Glutamatergic neuron (in vitro differentiated cells): ENCODE data around the gene USP49. TPM values are rescaled to one million over a fixed set of nuclear protein-coding genes. Genes with fewer than 3 reads are reported as not detected.

ENCODE experiments used
- DNase-seq: peaks from one replicate; pipeline ENCODE4 v3.0.0; 2022
- H3K27ac Mint-ChIP-seq: one replicate; pipeline ENCODE4 v1.8.0; 2020; ENCODE audit warnings: mild to moderate bottlenecking, mixed read lengths, inconsistent platforms; ENCODE audit not compliant: unreplicated experiment
- H3K27me3 Mint-ChIP-seq: one replicate; pipeline ENCODE4 v1.8.0; 2020; ENCODE audit warnings: mild to moderate bottlenecking, moderate library complexity, mixed read lengths, inconsistent platforms; ENCODE audit not compliant: unreplicated experiment
- H3K36me3 Mint-ChIP-seq: one replicate; pipeline ENCODE4 v1.8.0; 2020; ENCODE audit warnings: mild to moderate bottlenecking, mixed read lengths, inconsistent platforms; ENCODE audit not compliant: unreplicated experiment
- H3K4me1 Mint-ChIP-seq: one replicate; pipeline ENCODE4 v1.8.0; 2020; ENCODE audit warnings: mild to moderate bottlenecking, low read depth, mixed read lengths, inconsistent platforms; ENCODE audit not compliant: unreplicated experiment
- H3K4me3 Mint-ChIP-seq: one replicate; pipeline ENCODE4 v1.8.0; 2020; ENCODE audit warnings: mild to moderate bottlenecking, mixed read lengths, inconsistent platforms; ENCODE audit not compliant: unreplicated experiment
- H3K9me3 Mint-ChIP-seq: one replicate; pipeline ENCODE4 v1.8.0; 2020; ENCODE audit warnings: mild to moderate bottlenecking, moderate library complexity, mixed read lengths, inconsistent platforms; ENCODE audit not compliant: unreplicated experiment
- total RNA-seq: library from RNA; stranded (reverse); fragmentation: NEBNext Ultra II Directional; extraction: Animal tissue kit (Norgen Biotek cat#: 25700); gene quantifications from one replicate; pipeline ENCODE4 v1.2.1, GENCODE V29; 2021; ENCODE audit not compliant: unreplicated experiment
- TF ChIP-seq, protein P1 (sequence below): fragments of 200-600 bp; sonication (generic); IDR thresholded peaks from one replicate; pipeline ENCODE4 v1.5.0; 2021; ENCODE audit not compliant: partially characterized antibody, unreplicated experiment

Gene USP49
- total RNA-seq, 1 donor from 2014 or later, result 14.7 TPM

DNA sequence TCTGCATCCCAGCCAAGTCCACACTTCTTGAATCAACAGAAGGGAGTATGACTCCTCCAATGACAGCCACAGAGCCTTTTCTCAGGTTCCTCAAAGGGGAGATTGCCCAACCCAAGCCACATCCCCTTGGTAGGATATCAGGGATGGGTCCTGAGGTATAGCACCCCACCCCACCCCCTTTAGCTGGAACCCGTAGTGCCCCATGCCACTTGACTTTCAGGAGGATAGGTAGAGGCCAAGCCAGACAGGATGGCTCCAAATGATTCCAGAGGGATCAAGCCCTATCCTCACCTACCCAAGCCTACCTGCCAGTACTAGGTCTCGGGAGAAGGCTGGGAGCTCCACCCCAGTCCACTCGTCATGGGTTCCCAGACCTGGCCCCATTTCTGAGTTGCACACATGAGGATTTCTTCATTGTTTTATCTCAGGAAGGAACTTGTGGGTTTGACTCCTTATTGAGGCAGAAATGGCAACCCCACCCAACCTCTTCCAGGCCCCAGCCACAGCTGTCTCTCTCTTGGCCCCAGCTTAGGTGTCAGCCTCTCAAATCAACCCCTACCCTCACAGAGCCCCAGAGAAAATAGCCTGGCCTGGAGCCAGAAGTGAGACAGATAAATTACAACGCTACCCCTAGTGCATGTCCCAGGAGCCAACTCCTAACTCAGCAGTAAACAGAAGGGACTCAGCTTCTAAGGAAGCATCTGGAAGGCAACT is 42.8 kb upstream of the USP49 start:
- Mint-ChIP-seq H3K4me1 (peaks cover 41% of the 10 kb centered on the region), H3K9me3 (peaks cover 17% of the 10 kb centered on the region), H3K36me3 (no peaks in the 10 kb centered on the region), H3K27ac (no peak overlapping the region), H3K27me3 (peaks cover 21% of the 10 kb centered on the region), H3K4me3 (no peak overlapping the region)
- TF ChIP-seq, protein P1, sequence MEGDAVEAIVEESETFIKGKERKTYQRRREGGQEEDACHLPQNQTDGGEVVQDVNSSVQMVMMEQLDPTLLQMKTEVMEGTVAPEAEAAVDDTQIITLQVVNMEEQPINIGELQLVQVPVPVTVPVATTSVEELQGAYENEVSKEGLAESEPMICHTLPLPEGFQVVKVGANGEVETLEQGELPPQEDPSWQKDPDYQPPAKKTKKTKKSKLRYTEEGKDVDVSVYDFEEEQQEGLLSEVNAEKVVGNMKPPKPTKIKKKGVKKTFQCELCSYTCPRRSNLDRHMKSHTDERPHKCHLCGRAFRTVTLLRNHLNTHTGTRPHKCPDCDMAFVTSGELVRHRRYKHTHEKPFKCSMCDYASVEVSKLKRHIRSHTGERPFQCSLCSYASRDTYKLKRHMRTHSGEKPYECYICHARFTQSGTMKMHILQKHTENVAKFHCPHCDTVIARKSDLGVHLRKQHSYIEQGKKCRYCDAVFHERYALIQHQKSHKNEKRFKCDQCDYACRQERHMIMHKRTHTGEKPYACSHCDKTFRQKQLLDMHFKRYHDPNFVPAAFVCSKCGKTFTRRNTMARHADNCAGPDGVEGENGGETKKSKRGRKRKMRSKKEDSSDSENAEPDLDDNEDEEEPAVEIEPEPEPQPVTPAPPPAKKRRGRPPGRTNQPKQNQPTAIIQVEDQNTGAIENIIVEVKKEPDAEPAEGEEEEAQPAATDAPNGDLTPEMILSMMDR, result no peak
- DNase-seq, result no peak

DNA sequence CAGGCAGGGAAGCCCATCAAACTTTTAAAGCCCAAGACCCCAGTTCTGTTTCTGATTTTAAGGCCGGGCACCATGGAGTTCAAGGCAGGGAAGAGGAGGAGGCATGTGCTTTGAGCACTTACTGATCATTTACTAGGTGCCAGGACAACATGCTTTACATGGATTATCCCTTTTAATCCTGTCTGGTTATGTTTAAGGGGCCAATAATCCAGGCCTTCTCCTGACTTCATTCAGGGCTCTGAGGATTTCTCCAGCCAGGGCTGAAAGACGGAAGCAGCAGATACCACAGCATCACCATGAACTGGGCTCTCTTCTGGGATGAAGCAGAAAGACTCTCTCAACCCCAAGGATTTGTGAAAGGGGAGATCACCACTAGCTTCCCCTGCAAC is 42.3 kb upstream of the USP49 start:
- Mint-ChIP-seq H3K4me1 (peaks cover 41% of the 10 kb centered on the region), H3K27me3 (peaks cover 24% of the 10 kb centered on the region), H3K4me3 (no peak overlapping the region), H3K9me3 (peaks cover 17% of the 10 kb centered on the region), H3K36me3 (no peaks in the 10 kb centered on the region), H3K27ac (no peak overlapping the region)
- DNase-seq, result no peak
- TF ChIP-seq, protein P1, result no peak

DNA sequence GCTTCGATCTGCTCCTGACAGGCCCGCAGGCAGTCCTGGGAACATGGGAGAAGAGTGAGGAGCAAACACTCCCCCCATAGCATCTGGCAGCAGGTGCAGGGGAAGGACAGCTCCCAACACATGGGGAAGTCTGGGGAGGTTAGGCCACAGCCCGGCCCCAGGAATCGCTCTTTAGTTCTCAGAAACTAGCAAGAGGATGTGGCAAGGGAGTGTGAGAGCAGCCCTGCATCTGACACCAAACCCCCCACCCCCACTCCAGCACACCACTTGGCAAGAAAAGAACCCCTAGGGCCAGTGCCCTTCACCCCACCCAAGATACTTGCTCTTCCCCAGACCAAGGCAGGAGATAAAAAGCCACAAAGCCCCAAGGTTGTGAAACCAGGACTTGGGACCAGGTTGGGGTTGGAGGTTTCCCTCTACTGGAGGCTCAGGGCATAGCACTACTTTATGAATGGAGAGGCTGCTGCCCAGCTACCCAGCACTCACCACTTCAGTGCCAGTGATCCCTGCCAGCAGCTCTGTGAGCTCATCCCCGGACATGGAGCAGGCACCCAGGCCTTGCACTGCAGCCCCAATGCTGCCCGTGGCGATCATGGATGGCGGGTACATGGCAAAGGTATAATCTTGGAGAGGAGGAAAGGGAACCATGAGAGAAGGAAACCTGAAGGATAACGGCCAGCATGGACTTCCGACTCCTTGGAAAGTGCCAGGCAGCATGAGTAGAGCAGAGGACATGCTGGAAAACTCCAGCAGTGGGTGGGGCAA is 41.1 kb upstream of the USP49 start:
- Mint-ChIP-seq H3K27me3 (peaks cover 23% of the 10 kb centered on the region), H3K4me1 (peaks cover 37% of the 10 kb centered on the region), H3K27ac (peak overlapping the region; percentile 96), H3K4me3 (peak overlapping the region; percentile 61), H3K9me3 (peaks cover 12% of the 10 kb centered on the region), H3K36me3 (no peaks in the 10 kb centered on the region)
- TF ChIP-seq, protein P1, result peak; percentile 85
- DNase-seq, result peak; percentile 65

DNA sequence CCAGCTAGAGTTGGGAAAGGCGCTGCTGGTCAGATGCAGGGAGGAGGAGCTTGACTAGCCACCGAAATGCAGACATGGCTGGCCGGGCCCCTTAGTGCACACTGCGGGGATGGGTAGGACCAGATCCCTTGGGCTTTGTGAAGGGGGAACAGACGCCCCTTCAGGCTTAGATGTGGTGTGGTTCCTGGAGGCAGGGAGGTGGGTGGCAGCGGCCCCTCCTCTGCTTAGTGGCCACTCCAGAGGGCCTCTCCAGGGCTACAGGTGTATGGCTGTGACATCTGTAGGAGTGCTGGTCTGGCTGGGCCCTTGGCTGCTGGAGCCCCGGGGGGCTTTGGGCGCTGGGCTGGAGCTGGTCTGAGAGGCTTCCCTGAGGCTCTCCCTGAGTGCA is 40.5 kb upstream of the USP49 start:
- DNase-seq, result no peak
- Mint-ChIP-seq H3K36me3 (no peaks in the 10 kb centered on the region), H3K27ac (peak overlapping the region; percentile 96)

More for the DNA sequence above, 40.5 kb upstream of the USP49 start:
- peaks cover 37% of the 10 kb centered on the region for H3K4me1 Mint-ChIP-seq
- H3K4me3 Mint-ChIP-seq, result peak overlapping the region; percentile 61
- H3K27me3 Mint-ChIP-seq, result peaks cover 23% of the 10 kb centered on the region
- H3K9me3 Mint-ChIP-seq, result peaks cover 14% of the 10 kb centered on the region
- TF ChIP-seq, protein P1, result no peak
